ENCODE results near the gene LEMD1. TPM values are rescaled to one million over a fixed set of nuclear protein-coding genes. Genes with fewer than 3 reads are reported as not detected.

The LEMD1 gene
- total and polyA plus RNA-seq, 10 donors: not detected

- Histone ChIP-seq H3K27ac (peak overlapping the region in 3 of 8 donors; percentile 21 to 72 (median 51)), H3K9me3 (no peaks in the 10 kb centered on the region), H3K36me3 (no peaks in the 10 kb centered on the region), H3K4me1 (peaks cover 8 to 47% (median 35%) of the 10 kb centered on the region in 6 donors), H3K27me3 (replicated peaks in 1 of 7) (peaks cover 0 to 40% (median 11%) of the 10 kb centered on the region in 7 donors), H3K4me3 (no peak overlapping the region)
- intact Hi-C loops (cut with DNase I; ENCODE audit: low total_unique reads): no loop called here
- 59 to 70% (median 61%) methylated on average over 4 to 5 of the region's 5 CpGs for WGBS, 5 donors
- DNase-seq: peak; percentile 47
- no peak for TF ChIP-seq POLR2AphosphoS5 (IDR thresholded peaks at IDR 0.05)
- no peak for TF ChIP-seq CTCF (IDR thresholded peaks at IDR 0.05 in 8 of 11, conservative IDR thresholded peaks at IDR 0.05 in 3 of 11)
- no peak for TF ChIP-seq POLR2A (IDR thresholded peaks at IDR 0.05)
Measured at GRCh38 chr1:205348554-205349487, 73.0 kb downstream of the LEMD1 start.

GRCh38 chr1:205346956-205347574, 74.8 kb downstream of the LEMD1 start:
- Histone ChIP-seq H3K4me3 (no peak overlapping the region), H3K4me1 (peaks cover 12 to 57% (median 43%) of the 10 kb centered on the region in 6 donors), H3K36me3 (no peaks in the 10 kb centered on the region), H3K27ac (no peak overlapping the region), H3K9me3 (no peaks in the 10 kb centered on the region), H3K27me3 (replicated peaks in 1 of 7) (peaks cover 0 to 58% (median 21%) of the 10 kb centered on the region in 7 donors)
- WGBS, 5 donors: 71 to 80% (median 77%) methylated on average over 10 of the region's 10 CpGs
- intact Hi-C loops (cut with DNase I; ENCODE audit: low total_unique reads): no loop called here
- peak; percentile 20 for DNase-seq
- TF ChIP-seq POLR2A (IDR thresholded peaks at IDR 0.05) (no peak), CTCF (IDR thresholded peaks at IDR 0.05 in 8 of 11, conservative IDR thresholded peaks at IDR 0.05 in 3 of 11) (no peak), POLR2AphosphoS5 (IDR thresholded peaks at IDR 0.05) (no peak)

DNA sequence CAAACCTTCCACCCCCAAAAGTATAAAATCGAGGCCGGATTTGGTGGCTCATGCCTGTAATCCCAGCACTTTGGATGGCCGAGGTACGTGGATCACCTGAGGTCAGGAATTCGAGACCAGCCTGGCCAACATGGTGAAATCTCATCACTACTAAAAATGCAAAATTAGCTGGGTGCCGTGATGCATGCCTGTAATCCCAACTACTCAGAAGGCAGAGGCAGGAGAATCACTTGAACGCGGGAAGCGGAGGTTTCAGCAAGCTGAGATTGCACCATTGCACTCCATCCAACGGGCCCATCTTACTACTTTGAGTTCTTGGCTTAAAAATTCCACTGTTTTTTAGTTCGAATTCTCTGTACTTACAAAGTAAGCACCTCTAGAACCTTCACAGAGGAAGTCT, 76.1 kb downstream of the LEMD1 start:
- H3K27me3 ChIP-seq (replicated peaks in 1 of 7): peaks cover 0 to 60% (median 21%) of the 10 kb centered on the region in 7 donors
- H3K4me3 ChIP-seq: no peak overlapping the region
- no peak for DNase-seq
- no peaks in the 10 kb centered on the region for H3K36me3 ChIP-seq
- 84 to 91% (median 89%) methylated on average over 11 of the region's 11 CpGs for WGBS, 5 donors
- H3K27ac ChIP-seq: no peak overlapping the region
- peaks cover 12 to 56% (median 43%) of the 10 kb centered on the region in 6 donors for H3K4me1 ChIP-seq
- no peak for TF ChIP-seq POLR2AphosphoS5 (IDR thresholded peaks at IDR 0.05)
- TF ChIP-seq POLR2A (IDR thresholded peaks at IDR 0.05): no peak
- TF ChIP-seq CTCF (IDR thresholded peaks at IDR 0.05 in 8 of 11, conservative IDR thresholded peaks at IDR 0.05 in 3 of 11): no peak
- H3K9me3 ChIP-seq: no peaks in the 10 kb centered on the region
- intact Hi-C loops (cut with DNase I; ENCODE audit: low total_unique reads): no loop called here

All from spleen (tissue), 11 donors.